Activated naive CD4-positive, alpha-beta T cell treated with Interleukin-2 at 50 U/mL for 16 hours (primary cell): ENCODE data around the gene LRRC8D.

Experiments used
- DNase-seq: peaks from one replicate; pipeline ENCODE4 v3.0.0-alpha.2; 2020

Gene LRRC8D

GRCh38 chr1:89943846-89944781 is 123.3 kb downstream of the LRRC8D start:
- DNase-seq = no peak

GRCh38 chr1:89945852-89946476 is 125.1 kb downstream of the LRRC8D start:
- no peak for DNase-seq

GRCh38 chr1:89946532-89946931 is 125.7 kb downstream of the LRRC8D start:
- DNase-seq = no peak

GRCh38 chr1:89948722-89949345 is 128.0 kb downstream of the LRRC8D start:
- DNase-seq = no peak

GRCh38 chr1:89949991-89950624 is 129.3 kb downstream of the LRRC8D start:
- DNase-seq = no peak

- no peak for DNase-seq
These were observed 129.9 kb downstream of the LRRC8D start for GRCh38 chr1:89950703-89951102.

GRCh38 chr1:89951766-89952604 is 131.2 kb downstream of the LRRC8D start:
- DNase-seq = no peak

- no peak for DNase-seq
These were observed 131.8 kb downstream of the LRRC8D start for GRCh38 chr1:89952605-89953130.

GRCh38 chr1:89953131-89953626 is 132.3 kb downstream of the LRRC8D start:
- DNase-seq = peak; percentile 32

GRCh38 chr1:89953929-89954328 is 133.1 kb downstream of the LRRC8D start:
- no peak for DNase-seq

GRCh38 chr1:89954401-89954800 is 133.6 kb downstream of the LRRC8D start:
- DNase-seq = no peak

GRCh38 chr1:89955311-89956205 is 134.7 kb downstream of the LRRC8D start:
- no peak for DNase-seq

- no peak for DNase-seq
These were observed 136.3 kb downstream of the LRRC8D start for GRCh38 chr1:89957107-89957506.

- DNase-seq = no peak
These were observed 138.2 kb downstream of the LRRC8D start for GRCh38 chr1:89958851-89959654.

GRCh38 chr1:89959719-89960118 is 138.9 kb downstream of the LRRC8D start:
- no peak for DNase-seq

GRCh38 chr1:89962024-89962741 is 141.4 kb downstream of the LRRC8D start:
- DNase-seq = no peak

- DNase-seq = no peak
These were observed 141.9 kb downstream of the LRRC8D start for GRCh38 chr1:89962742-89963075.

- no peak for DNase-seq
These were observed 144.4 kb downstream of the LRRC8D start for GRCh38 chr1:89965193-89965768.

GRCh38 chr1:89966656-89967055 is 145.8 kb downstream of the LRRC8D start:
- DNase-seq = no peak
